GM21529 (cell line): Measurements from ENCODE around the gene HEMK1.

Experiments used
- ATAC-seq: cut with Tn5 transposase; IDR thresholded peaks from one replicate; pipeline ENCODE4 v1.9.1; 2021; ENCODE audit not compliant: unreplicated experiment

HEMK1 gene

DNA sequence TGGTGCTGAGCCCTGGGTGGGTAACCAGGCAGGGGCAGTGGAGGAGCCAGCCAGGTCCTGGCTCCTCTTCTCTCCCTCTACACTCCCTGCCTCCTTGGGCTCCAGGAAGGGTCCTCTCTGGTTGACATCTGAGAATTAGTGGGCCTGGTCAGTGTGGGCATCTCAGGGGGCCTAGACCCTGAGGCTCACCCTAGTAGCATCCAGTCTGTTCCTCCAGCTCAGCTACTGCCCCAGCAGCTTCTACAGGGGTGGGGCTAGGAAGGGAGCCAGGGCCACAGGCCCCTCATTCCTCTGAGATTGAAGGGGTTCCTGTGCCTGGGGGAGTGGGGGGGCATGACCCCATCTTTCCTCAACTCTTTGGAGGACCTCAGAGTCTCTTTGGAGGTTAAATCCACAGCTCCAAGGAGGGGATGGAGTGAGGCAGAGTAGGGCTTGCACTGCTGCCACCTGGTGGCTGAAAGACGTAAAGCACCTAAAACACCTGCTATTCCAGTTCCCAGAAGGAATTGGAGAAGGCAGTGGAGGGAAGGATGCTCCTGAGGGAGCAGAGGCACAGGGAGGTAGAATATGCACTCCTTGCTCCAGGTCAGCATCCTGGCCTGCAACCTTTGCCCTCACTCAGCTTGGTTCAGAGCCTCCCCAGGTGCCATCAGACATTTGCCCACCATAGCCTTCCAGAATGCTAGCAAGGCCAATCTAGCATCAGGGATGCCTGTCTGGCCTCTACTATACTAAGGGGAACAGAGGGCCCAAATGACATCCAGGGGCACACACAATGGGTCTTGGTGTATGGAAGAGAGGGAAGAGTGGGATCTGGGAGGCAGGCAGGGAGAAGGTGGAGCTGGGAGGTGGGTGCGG is 26.9 kb upstream of the HEMK1 start:
- no peak for ATAC-seq

DNA sequence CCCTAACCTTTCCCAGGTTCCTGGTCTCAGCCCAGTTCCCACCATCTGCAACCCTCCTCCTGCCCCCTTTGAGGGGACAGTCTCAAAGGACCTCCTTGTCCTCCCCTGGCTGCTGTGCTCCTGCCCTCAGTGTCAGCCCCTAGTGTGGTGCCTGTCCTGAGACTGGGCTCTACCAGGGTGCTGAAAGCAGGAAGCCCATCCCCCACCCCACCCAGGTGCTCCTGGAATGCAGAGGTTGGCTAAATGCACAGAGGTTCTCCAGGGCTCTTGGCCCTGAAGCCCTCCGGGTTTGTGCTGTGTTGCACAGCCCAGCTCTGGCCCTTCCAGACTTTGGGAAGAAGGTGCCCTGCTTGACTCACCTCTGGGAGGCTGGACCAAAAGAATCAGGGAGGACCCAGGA is 23.5 kb upstream of the HEMK1 start:
- ATAC-seq = no peak

GRCh38 chr3:50549226-50549625 is 20.1 kb upstream of the HEMK1 start:
- no peak for ATAC-seq

GRCh38 chr3:50550079-50550736 is 19.1 kb upstream of the HEMK1 start:
- no peak for ATAC-seq

GRCh38 chr3:50551054-50551659 is 18.2 kb upstream of the HEMK1 start:
- ATAC-seq = no peak

GRCh38 chr3:50551681-50552435 is 17.5 kb upstream of the HEMK1 start:
- ATAC-seq = no peak

- ATAC-seq = no peak
Measured at GRCh38 chr3:50552598-50552997, 16.7 kb upstream of the HEMK1 start.

DNA sequence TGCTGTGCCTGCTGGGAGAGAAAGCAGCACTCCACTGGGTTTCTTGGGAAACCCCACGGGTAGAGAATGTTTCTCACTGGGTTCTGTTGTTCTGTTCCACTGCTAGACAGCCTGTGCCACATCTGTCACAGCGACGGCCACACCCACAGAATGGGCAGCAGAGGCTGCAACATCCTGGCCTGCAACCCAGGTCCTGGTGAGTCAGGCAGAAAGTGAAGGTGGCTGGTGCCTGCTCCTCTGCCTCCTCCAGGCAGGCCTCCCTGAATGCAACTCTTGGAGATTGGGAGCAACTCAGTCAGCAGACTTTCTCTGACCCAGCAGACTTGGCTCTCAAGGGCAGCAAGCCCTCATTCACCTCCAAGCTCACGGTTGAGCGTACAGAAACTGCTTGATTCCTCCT is 14.8 kb upstream of the HEMK1 start:
- ATAC-seq = no peak

- no peak for ATAC-seq
Measured at GRCh38 chr3:50557106-50557505, 12.2 kb upstream of the HEMK1 start.

GRCh38 chr3:50557915-50558314 is 11.4 kb upstream of the HEMK1 start:
- ATAC-seq = no peak

GRCh38 chr3:50559702-50560101 is 9.6 kb upstream of the HEMK1 start:
- ATAC-seq = no peak

- ATAC-seq = no peak
Measured at GRCh38 chr3:50562861-50563260, 6.5 kb upstream of the HEMK1 start.

- ATAC-seq = no peak
Measured at GRCh38 chr3:50563867-50564266, 5.5 kb upstream of the HEMK1 start.

DNA sequence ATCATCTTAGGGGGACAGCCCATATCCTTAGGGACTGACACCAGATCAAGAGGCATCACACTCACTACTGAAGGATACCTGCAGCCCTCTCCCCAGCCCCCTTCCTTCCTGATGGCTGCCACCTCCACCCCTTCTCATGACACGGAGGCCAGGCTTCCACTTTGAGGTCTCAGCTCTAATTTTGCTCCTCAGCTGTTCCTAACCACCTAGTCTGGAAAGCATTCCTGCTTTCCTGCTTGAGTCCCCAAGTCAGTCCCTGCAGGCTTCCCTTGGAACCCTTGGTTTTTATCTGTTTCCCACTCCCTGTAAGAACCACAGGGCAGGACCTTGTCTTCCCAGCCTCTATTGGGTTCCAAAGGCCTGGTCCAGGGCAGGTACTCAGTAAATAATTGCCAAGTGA is 5.0 kb upstream of the HEMK1 start:
- ATAC-seq = no peak

DNA sequence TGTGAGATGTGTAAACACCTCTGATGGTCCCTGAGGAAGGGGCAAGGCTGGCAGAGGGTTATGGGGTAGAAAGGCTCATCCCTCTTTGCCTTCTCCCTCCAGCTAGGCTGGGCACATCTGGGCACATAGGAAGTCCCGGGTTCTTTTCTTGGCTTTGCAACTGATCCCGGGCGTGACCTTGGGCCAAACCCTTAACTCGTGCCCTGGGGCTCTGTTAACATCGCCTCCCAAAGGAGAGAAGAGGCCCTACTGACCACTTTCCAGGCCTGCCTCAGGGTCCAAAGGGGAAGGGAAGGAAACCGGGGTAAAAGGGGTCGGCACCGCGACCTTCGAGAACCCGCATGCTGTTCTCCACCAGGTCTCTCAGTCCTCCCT is 2.3 kb upstream of the HEMK1 start:
- no peak for ATAC-seq

- peak; percentile 84 for ATAC-seq
Measured at GRCh38 chr3:50567386-50568167, 1.7 kb upstream of the HEMK1 start, which contains the start of gene C3orf18. C3orf18 (minus strand) TSS chr3:50567747; CDS start chr3:50565699, 2,048 bp downstream.

DNA sequence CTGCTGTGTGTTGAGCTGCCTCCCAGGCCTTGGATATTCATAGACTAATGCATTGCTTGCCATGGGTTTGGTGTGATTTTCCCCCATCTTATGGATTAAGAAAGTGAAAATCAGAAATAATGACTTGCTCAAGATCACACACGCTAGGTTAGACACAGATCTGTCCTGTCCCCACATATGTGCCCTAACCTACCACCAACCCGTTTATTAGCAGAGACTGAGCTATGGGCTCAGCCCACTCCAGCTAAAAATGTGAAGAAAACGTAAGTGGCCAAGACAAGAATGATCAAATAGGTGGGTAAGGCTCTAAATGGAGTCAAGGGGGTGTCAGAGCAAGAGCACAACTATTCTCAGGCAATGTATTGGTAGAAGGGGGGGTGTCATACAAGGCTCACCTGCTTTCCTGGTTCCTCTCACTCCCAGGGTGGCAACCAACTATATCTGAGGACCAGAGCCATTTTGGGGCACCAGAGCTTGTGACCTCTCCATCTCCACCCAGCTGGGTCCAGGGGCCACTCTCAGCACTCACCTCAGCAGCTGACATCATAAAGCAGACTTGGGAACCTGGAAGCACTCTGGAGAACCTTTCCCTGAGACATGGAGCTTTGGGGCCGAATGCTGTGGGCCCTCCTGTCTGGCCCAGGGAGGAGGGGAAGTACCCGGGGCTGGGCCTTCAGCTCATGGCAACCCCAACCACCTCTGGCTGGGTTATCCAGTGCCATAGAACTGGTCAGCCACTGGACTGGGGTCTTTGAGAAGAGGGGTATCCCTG is 1.4 kb downstream of the HEMK1 start:
- ATAC-seq = no peak

- no peak for ATAC-seq
Measured at GRCh38 chr3:50571486-50571885, 2.2 kb downstream of the HEMK1 start.

GRCh38 chr3:50572158-50572557 is 2.8 kb downstream of the HEMK1 start:
- ATAC-seq = no peak
